Endometrium (tissue), 2 donors: ENCODE measurements around the gene COL6A3.

Experiments used
- FAIRE-seq: peaks from 2 replicates; lab custom pipeline; 2012; peaks lifted over from hg19 to GRCh38; lab: Jason Lieb, UNC
- donor health status: control.
- donor health status: control.

COL6A3 gene

DNA sequence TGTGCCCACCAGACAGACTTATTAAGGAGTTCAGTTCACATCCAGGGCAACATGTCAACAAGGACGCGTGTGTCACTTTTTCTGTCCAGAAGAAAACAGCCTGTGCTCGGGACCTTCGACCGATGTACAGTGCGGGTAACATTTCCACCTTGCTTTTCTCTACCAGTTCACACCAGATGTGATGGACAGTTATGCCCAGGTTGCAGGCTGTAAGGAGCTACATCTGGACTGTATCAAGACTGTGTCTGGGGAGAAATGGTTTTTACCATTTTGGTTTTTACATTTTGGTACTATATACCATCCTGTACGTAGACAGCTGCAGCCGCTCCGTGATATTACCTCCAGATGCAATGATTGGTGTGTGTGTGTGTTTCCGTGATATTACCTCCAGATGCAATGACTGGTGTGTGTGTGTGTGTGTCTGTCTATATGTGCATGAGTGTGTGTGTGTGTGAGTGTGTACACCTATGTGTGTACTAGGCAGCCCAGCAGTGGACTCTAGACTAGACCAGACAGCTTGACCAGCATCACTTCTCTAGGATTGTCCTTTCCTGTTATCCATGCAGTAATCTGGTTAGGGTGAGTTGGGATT lies 118.0 kb downstream of the COL6A3 start:
- FAIRE-seq: no peak

GRCh38 chr2:237294460-237294859 lies 119.5 kb downstream of the COL6A3 start:
- no peak for FAIRE-seq

- FAIRE-seq: no peak
These were observed 120.0 kb downstream of the COL6A3 start for GRCh38 chr2:237293978-237294377.

DNA sequence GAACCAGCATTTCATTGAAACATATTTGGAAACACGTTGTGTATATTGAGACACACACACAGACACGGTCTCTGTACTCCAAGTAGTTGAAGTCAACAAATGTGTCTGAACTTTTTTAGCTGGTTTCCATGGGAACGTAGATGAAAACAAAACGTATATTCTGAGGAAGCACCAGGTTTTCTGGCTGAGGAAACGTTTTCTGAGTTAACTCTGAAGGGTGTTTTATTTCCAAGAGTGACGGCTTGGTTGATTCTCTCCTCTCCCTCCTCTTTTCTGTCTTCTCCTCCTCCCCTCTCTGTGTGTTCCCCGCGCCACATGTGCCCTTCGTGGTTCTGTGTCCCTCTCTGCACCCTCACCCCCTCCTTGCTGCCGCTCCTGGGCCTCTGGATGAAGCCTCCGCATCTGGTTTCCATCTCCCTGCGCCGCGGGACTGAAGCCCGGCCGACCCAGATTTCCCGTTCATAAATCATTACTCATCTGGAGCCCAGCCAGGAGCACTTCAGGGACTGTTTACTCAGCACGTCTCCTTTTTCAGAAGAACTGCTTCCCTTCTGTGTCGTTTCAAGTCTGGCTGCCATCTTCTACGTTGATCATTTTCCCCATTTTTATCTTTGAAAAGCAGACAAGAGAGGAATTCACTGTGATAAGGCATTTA lies 122.7 kb downstream of the COL6A3 start:
- FAIRE-seq: peak; percentile 97

DNA sequence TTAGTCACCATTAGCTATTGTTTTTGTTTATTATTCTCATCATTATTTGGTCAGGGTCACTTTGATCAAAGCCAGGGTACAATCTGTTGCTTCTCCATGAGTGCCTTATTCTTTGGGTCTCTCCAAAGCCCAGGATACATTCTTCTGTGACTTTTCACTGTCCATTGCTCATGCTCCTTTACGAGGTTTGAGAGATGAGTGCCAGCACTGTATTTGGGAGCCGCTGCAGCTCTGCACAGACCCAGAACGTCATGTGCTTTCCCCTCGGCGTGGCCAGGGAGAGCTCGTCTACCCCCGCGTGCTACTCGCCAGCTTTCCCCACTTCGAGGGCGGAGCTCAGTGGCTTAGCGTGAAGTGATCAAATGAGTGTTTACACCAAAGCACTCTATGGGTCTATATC lies 123.7 kb downstream of the COL6A3 start:
- no peak for FAIRE-seq

DNA sequence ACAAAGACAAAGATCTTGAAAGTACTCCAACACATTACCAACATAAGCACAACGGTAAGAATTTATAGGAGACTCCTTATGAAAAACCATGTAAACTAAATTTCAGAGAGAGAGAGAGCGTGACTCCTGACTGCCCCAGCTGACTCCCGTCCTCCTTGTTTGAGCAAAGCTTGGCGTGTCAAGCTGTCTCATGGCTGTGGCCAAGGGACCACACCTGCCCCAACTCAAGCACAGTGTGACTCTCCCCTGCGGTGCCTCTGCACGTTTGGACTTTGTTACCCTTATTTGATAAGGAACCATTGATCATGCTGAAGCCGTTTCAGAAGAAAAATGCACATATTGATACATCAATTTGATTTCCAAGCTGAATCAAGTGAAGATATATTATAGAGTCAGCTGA lies 124.8 kb downstream of the COL6A3 start:
- no peak for FAIRE-seq

DNA sequence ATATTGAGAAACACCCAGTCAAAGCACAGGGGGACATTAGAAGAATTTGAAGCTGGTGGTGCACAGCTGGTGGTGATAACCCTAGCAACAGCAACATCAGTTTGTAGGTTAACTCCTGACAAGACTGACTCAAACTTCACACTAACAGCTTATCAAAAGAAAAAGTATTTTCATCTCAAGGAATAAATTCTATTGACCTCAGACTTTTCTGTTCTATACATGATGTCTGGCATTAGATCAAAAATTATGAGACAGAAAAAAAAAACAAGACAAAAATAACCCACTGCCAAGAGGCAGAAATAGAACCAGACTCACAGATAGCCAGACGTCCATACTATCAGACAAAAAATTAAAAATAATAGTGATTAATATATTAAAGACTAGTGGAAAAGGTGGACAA lies 126.1 kb downstream of the COL6A3 start:
- no peak for FAIRE-seq

GRCh38 chr2:237283131-237283928 lies 130.6 kb downstream of the COL6A3 start:
- peak; percentile 45 for FAIRE-seq

GRCh38 chr2:237282568-237283128 lies 131.3 kb downstream of the COL6A3 start:
- FAIRE-seq: no peak

GRCh38 chr2:237281836-237282306 lies 132.1 kb downstream of the COL6A3 start:
- FAIRE-seq: no peak

- FAIRE-seq: no peak
These were observed 133.0 kb downstream of the COL6A3 start for GRCh38 chr2:237280939-237281338.

- peak; percentile 71 for FAIRE-seq
These were observed 133.7 kb downstream of the COL6A3 start for GRCh38 chr2:237280229-237280628.

GRCh38 chr2:237279012-237279768 lies 134.8 kb downstream of the COL6A3 start:
- FAIRE-seq: no peak

GRCh38 chr2:237278568-237278967 lies 135.4 kb downstream of the COL6A3 start:
- no peak for FAIRE-seq

DNA sequence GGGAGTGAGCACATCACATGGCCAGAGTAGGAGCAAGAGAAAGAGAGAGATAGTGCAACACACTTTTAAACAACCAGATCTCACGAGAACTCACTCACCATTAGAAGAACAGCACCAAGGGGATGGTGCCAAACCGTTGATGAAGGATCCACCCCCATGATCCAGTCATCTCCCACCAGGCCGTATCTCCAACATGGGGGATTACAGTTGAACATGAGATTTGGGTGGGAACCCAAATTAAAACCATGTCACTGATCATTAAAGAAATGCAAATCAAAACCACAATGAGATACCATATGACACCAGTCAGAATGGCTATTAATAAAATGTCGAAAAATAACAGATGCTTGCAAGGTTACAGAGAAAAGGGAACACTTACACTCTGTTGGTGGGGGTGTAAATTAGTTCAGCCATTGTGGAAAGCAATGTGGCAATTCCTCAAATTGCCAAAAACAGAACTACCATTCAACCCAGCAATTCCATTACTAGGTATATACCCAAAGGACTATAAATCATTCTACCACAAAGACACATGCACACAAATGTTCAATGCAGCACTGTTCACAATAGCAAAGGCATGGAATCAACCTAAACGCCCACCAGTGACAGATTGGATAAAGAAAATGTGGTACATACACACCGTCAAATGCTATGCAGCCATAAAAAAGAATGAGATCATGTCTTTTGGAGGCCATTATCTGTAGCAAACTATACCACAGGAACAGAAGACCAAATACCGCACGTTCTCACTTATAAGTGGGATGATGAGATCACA lies 137.1 kb downstream of the COL6A3 start:
- no peak for FAIRE-seq
